ENCODE measurements around the gene SYS1.

GRCh38 chr20:45318948-45319347 lies 44.0 kb upstream of the SYS1 start:
- TF ChIP-seq, protein P1, sequence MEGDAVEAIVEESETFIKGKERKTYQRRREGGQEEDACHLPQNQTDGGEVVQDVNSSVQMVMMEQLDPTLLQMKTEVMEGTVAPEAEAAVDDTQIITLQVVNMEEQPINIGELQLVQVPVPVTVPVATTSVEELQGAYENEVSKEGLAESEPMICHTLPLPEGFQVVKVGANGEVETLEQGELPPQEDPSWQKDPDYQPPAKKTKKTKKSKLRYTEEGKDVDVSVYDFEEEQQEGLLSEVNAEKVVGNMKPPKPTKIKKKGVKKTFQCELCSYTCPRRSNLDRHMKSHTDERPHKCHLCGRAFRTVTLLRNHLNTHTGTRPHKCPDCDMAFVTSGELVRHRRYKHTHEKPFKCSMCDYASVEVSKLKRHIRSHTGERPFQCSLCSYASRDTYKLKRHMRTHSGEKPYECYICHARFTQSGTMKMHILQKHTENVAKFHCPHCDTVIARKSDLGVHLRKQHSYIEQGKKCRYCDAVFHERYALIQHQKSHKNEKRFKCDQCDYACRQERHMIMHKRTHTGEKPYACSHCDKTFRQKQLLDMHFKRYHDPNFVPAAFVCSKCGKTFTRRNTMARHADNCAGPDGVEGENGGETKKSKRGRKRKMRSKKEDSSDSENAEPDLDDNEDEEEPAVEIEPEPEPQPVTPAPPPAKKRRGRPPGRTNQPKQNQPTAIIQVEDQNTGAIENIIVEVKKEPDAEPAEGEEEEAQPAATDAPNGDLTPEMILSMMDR (IDR thresholded peaks at IDR 0.05): no peak
- TF ChIP-seq POLR2A (IDR thresholded peaks at IDR 0.05): no peak

Data from heart left ventricle (tissue), 13 donors.